PFSK-1 (cell line): ENCODE data around the gene MAPKAPK2.

Experiments used
- FOXP2 ChIP-seq: optimal IDR thresholded peaks from 2 replicates; pipeline ENCODE3; 2011; ENCODE audit warnings: borderline replicate concordance, control low read depth, inconsistent platforms; ENCODE audit not compliant: insufficient read depth; ENCODE audit errors: extremely low read length, extremely low read depth
- POLR2AphosphoS5 ChIP-seq: IDR thresholded peaks from 2 replicates; pipeline ENCODE4 v1.6.1; 2012; ENCODE audit warnings: low read depth, mild to moderate bottlenecking, control low read depth, low read length, moderate library complexity
- REST ChIP-seq, 2 experiments: IDR thresholded peaks; 2 replicates each; pipeline versions ENCODE4 v1.6.1 to v1.8.0; 2011 to 2012; ENCODE audit warnings: low read depth in 2 of 2, low read length in 2 of 2, control low read depth in 1 of 2, inconsistent platforms in 1 of 2, mild to moderate bottlenecking in 1 of 2, moderate library complexity in 1 of 2; ENCODE audit not compliant: insufficient read depth in 1 of 2
- SIN3A ChIP-seq: IDR thresholded peaks from 2 replicates; pipeline ENCODE4 v1.6.1; 2012; ENCODE audit warnings: mild to moderate bottlenecking, low read length, moderate library complexity, borderline replicate concordance; ENCODE audit not compliant: insufficient read depth
- TAF1 ChIP-seq: IDR thresholded peaks from 2 replicates; pipeline ENCODE4 v1.6.1; 2012; ENCODE audit warnings: low read length, control low read depth, borderline replicate concordance; ENCODE audit not compliant: insufficient read depth

MAPKAPK2 gene

GRCh38 chr1:206685334-206685768 lies 646 bp downstream of the MAPKAPK2 start:
- TF ChIP-seq FOXP2: no peak
- TF ChIP-seq TAF1: no peak
- TF ChIP-seq SIN3A: no peak
- TF ChIP-seq REST (IDR thresholded peaks at IDR 0.05; ENCODE audit: insufficient read depth in 1 of 2, low read depth in 2 of 2, low read length in 2 of 2): no peak
- TF ChIP-seq POLR2AphosphoS5: no peak

- no peak for TF ChIP-seq POLR2AphosphoS5
- TF ChIP-seq REST (IDR thresholded peaks at IDR 0.05; ENCODE audit: insufficient read depth in 1 of 2, low read depth in 2 of 2, low read length in 2 of 2): no peak
- no peak for TF ChIP-seq TAF1
- TF ChIP-seq SIN3A: no peak
- no peak for TF ChIP-seq FOXP2
These were observed 1.2 kb downstream of the MAPKAPK2 start for GRCh38 chr1:206685769-206686477.

GRCh38 chr1:206686478-206687249 lies 2.0 kb downstream of the MAPKAPK2 start:
- TF ChIP-seq SIN3A (no peak), REST (IDR thresholded peaks at IDR 0.05; ENCODE audit: insufficient read depth in 1 of 2, low read depth in 2 of 2, low read length in 2 of 2) (no peak), FOXP2 (no peak)

GRCh38 chr1:206687251-206687914 lies 2.7 kb downstream of the MAPKAPK2 start:
- no peak for TF ChIP-seq FOXP2
- no peak for TF ChIP-seq REST (IDR thresholded peaks at IDR 0.05; ENCODE audit: insufficient read depth in 1 of 2, low read depth in 2 of 2, low read length in 2 of 2)
- no peak for TF ChIP-seq POLR2AphosphoS5
- no peak for TF ChIP-seq TAF1
- no peak for TF ChIP-seq SIN3A
